ENCODE results near the gene TMEM150B. TPM values are rescaled to one million over a fixed set of nuclear protein-coding genes. Genes with fewer than 3 reads are reported as not detected.

TMEM150B gene
- total and polyA plus RNA-seq, 9 of the 15 experiments (the other 6 are each of a cell fraction or from before 2014, with no cell fraction given): 0.47 to 1.3 (median 0.74) TPM; not detected in 2

- TF ChIP-seq CEBPZ (IDR thresholded peaks at IDR 0.05; ENCODE audit: borderline replicate concordance, low read depth, low read length) (no peak), CBFA2T2 (conservative IDR thresholded peaks at IDR 0.05) (no peak), IRF9 (tag; IDR thresholded peaks at IDR 0.05) (no peak), DLX4 (CRISPR knock-in tag; IDR thresholded peaks at IDR 0.05) (no peak), ZNF79 (CRISPR knock-in tag; IDR thresholded peaks at IDR 0.05; ENCODE audit: low read depth) (no peak), CREM (IDR thresholded peaks at IDR 0.05; ENCODE audit: low read depth) (peak; percentile 94), HLTF (IDR thresholded peaks at IDR 0.05) (0 out of 2 replicates have a peak, but pooled peaks have one; percentile 61), JUN (IDR thresholded peaks at IDR 0.05; ENCODE audit: borderline replicate concordance, low read depth, low read length) (peak; percentile 27; the same call in 1 of the 2 replicates), JUN (CRISPR knock-in tag; IDR thresholded peaks at IDR 0.05; ENCODE audit: borderline replicate concordance) (no peak), THRA (IDR thresholded peaks at IDR 0.05) (no peak), XRCC3 (IDR thresholded peaks at IDR 0.05) (no peak), PREB (CRISPR knock-in tag; IDR thresholded peaks at IDR 0.05) (no peak), ZNF830 (CRISPR knock-in tag; IDR thresholded peaks at IDR 0.05) (no peak), ZNF282 (CRISPR knock-in tag; IDR thresholded peaks at IDR 0.05) (no peak), MLLT1 (IDR thresholded peaks at IDR 0.05) (peak in 1 of 2 experiments; percentile 37; a peak in 1 of 4 replicates), YY1 (IDR thresholded peaks at IDR 0.05; ENCODE audit: borderline replicate concordance in 1 of 3, control insufficient read depth in 1 of 3, extremely low read depth in 1 of 3, insufficient read depth in 3 of 3, insufficient read length in 1 of 3, insufficient replicate concordance in 2 of 3, low read depth in 1 of 3, low read length in 2 of 3) (peak; percentile 96 to 99 (median 98)), ZNF384 (IDR thresholded peaks at IDR 0.05; ENCODE audit: low read depth, low read length) (no peak)
Measured at GRCh38 chr19:55279770-55280643, 45.1 kb downstream of the TMEM150B start, which contains the start of gene HSPBP1 (continued).

Measured in K562 (cell line).